ENCODE data around the gene AHDC1.

The AHDC1 gene

DNA sequence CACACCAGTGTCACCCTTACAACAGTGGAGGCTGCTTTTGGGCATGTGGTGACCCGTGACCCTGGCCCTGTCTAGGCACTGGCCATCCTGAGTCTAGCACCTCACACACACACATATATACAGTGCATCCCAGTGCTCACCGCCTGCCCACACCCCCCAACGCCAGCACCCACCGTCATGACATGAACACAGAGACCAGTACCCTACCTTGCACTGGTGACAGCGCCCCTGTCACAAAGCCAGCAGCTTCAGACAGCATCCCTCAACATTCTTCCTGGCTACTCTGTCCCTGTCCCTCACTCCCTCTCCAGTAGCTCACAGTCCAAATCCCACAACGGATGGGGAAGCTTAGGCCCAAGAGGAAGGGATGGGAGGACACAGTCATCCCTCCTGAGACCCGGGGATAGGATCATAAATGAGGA lies 27.1 kb downstream of the AHDC1 start:
- no peak for DNase-seq (ENCODE audit: low read depth, low spot score)

DNA sequence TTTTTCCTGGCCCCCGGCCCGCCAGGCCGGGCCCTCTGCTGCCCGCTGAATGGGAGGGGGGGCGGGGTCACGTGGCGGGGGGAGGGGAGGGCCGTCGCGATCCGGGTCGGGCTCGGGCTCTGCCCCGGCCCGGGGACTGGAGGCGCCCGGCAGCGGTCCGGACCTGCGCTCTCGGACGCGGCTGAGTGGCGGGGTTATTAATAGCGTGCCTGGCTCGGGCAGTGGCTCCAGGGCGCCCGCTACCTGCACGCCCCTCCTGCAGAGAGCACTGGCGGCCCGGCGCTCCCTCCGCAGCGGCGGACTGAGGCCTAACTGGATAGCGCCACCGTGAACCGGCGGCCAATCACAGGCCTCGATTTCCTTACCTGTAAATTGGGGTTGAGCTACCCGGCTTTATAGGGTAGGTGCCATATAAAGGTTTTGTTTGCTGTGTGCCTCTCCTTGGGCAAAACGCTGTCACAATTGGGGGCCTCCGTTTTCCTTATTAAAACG lies 28.1 kb downstream of the AHDC1 start:
- DNase-seq (ENCODE audit: low read depth, low spot score), result no peak

DNA sequence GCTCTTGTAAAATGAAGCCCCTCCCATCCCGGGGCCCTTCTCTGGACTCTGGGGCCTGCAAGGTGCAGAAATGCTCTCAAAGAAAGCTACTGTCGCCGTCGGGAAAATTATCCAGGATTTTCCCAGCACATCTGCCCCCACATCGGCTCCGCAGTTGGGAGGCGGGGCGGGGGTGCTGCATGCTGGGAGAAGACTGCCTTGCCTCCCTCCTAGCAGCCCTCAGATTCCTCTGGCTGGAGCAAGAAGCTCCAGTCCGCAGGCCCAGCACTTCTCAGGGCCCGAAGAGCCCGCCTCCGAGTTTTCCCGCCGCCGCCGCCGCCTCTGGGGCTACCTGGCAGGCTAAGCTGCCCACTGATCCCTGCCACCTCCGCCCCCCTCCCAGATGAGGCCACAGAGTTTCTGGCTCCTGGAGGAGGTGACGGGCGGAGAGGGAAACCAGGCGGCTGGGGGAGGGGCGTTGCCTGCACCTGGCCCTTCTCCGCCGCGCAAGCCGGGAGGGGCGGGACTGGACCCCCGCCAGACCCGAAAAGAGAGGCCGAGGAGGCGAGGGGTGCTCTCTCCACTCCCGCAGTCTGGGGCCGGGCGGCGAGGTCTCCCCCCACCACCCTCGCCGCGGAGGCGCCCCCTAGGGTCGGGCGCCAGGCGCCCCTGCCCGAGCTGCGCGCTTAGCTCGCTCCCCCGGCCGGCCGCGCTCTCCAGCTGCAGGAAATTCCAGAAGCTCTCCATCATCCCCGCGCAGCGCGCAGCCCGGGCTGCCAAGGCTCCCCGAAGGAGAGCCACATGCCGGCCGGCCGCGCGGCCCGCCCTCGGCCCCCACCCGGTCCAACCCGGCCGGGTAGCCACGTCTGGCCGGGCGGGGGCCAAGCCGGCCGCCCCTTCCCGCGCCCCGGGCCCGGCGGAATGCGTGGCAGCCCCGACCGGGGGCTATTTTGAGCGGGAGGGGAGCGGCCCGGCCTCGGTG lies 28.8 kb downstream of the AHDC1 start:
- DNase-seq (ENCODE audit: low read depth, low spot score), result no peak

DNA sequence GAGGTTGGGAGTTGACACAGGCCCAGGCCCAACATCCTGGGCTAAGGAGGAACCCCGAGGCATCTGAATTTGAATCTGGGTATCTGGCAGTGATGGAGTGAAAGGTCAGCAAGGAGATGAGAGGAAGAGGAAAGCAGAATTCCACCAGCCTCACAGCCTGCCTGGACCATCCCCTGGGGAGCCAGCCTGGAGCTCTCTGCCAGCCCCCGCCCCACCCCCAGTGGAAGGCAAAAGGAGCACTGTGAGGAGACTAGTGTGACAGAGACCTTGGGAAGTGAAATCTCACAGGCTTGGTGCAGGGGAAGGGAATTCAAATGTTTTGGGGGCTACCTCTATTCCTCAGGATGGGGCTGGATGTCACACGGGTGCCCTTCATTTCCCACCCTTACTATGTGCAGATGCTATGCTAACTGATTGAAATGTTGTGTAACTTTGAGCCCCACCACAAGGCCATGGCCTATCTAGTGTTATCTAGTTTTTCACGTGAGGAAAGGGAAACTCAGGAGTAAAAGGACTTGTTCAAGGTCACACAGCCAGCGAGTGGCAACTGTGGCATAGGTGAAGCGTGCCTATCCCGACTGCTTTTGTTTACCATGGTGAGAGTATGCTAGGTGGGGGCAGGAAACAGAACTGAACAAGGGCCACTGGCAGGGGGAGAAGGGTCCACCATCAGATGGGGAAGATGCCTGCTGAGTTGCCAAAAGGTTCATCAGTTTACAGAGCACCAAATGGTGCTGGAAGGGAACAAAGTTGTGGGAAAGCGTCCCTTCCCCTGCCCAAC lies 29.8 kb downstream of the AHDC1 start:
- DNase-seq (ENCODE audit: low read depth, low spot score), result no peak

DNA sequence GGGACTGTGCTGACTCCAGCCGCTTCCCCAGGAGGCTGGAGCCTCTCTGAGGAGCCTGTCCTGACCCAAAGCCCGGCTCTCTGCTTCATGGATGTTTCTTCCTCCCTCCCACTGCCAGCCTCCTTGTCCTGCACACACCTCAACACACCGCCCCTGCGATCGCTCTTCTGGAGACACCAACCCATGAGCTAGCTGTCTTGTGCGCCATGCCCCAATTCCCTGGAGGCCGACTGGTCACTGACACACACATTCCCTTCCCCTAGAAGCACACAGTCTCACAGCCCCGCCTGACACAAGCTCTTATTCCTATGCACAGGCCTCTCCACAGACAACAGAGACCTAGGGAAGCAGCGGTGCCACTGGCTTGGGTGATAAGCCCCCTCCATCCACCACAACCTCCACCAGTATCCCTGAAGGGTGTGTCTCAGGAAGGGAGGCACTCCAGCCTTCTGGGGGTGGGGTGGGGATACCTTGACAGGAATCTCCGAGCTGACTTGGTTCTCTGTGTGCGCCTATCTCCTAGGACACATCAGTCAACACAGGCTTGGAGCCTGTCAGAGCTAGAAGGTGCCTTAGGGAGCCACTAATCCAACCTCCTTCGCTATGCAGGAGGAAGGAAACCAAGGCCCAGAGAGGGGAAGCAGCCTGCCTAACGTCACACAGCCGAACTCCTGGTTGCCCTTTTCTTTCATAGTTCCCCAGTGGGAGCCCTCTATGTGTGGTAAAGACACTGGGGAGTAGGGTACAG lies 31.1 kb downstream of the AHDC1 start:
- no peak for DNase-seq (ENCODE audit: low read depth, low spot score)

DNA sequence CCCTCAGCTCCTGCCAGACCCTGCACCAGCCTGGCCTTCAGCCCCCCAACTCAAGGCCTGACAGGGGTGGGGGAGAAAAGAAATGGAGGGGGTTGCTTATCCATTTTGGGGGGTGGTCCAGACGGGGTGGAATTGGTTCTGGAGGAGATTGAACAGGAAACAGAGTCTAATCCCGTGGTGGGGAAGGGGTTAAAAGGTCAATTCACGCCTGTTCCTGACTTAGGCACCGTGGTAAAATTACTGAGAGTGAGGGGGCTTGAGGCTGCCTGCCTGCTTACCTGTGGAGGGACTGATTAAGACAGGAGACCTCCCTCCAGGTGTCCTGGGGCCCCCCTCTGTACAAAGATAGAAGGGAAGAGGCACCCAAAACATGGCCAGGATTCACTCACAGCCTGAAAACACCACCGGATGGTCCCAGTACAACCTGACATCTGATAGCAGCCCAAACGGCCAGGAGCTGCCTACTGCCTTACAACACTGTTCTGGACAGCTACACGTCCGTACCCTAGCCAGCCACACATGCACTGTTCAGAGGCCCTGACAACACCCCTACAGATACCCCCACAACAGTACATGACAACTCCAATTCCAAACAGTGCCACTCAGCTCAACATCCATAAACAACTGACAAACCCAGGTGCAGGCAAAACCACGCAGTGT lies 31.8 kb downstream of the AHDC1 start:
- DNase-seq (ENCODE audit: low read depth, low spot score), result no peak

DNA sequence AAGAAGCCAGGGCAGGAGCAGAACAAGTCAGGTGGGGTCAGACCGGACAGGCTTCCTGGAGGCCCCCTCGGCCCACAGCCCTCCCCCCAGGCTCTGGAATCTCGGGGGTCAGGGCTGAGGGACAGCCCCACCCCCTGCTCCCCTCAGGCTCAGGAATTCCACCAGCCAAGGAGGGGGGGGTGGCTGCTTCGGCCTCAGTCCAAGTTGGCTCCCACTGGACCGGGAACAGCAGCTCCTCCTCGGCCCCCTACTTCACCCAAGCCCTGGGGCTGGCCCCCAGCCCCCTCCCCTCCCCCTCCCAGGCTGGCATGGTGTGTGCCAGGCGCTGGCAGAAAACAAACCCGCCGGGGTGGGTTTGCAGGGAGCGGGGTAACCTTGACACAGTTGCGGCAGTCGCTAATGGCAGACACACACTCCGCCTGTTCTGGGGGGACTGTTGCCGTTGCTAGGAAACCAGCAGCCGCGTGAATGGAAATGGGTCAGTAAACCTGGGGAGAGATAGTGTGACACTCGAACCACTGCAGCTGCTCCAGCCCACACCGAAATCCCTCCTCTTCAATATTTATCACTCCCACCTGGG lies 32.4 kb downstream of the AHDC1 start:
- no peak for DNase-seq (ENCODE audit: low read depth, low spot score)

DNA sequence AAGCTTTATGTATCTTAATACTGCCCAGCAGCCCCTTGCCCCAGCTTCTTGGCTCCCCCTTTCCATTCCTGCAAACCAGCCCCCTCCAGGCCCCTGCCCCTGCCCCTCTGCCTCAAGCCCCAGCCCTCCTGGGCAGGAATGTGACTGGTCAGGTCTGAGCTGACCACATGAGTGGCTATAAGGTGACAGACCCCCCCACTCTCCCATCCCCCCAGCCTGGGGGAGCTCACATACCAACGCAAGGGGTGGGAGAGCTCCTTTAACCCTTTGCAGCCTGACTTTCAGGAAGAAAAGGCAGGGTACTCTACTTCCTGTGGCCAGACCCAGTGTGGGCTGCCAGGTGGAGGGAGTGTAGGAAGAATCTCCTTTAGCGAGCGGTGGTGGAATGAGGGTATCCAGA lies 33.2 kb downstream of the AHDC1 start:
- no peak for DNase-seq (ENCODE audit: low read depth, low spot score)

DNA sequence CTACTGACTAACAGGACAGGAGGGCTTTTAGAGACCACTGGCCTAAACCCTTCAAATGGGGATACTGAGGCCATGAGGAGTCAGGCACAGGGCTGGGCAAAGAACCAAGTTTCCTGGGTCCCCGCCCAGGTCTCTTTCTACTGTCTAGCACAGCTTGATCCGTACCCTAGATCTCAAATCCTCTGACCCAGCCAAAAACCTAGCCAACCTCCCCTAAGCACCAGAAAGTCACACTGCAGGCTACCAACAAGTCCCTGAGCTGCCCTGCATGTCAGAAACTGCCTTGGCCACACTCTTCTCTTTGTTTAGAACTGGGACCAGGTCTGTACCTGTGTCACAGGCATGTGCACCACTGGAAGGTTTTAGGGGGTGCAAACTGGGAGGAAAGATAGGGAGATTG lies 33.6 kb downstream of the AHDC1 start:
- no peak for DNase-seq (ENCODE audit: low read depth, low spot score)

DNA sequence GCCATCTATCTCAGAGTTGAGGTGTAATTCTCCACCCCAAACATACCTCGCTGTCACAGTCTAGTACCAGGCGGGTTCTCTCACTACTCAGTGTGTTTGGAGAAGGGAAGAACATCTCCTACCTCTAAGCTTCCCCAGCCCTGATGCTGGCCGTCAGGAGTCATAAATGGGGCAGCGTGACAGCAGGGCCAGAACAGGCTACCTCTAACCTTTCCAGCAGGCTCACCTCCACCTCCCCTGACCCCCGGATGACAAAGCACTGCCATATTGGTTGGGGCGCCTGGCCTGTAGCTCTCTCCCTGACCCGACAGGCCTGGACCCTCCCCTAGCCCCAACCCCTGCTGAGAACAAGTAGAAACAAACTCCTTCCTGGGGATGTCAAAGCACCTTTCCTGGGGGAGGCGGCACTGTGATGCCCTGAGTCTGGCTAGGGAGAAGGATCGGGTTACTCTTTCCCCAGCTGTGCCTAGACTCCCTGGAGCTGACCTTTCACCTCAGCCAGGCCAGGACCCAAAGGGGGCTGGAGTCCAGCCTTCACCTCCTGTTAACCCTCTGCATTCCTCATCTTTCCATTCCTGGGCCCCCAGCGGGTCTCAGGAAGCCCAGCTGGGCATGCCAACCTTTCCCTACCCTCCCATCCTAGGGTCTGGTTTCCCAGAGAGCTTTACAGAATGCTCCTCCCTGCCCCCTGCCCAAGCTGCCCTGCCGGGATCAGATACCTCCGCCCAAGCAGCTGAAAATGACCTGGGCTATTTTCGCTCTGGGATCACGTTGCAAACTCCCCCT lies 34.2 kb downstream of the AHDC1 start:
- no peak for DNase-seq (ENCODE audit: low read depth, low spot score)

DNA sequence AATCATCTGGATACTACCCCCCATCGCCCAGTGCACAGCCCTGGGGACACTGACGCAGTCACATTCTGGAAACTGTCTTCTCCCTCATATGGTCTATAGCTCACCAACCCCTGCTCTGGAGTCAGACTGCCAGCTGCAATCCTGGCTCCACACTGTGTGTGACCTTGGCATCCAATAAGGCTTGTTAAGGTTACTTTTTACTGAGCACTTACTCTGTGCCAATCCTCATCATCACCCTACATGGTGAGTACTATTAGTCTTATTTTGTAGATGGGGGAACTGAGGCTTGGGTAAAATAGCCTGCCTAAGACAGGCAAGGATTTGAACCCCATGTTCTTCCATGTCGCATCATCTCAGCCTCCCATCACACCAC lies 34.9 kb downstream of the AHDC1 start:
- DNase-seq (ENCODE audit: low read depth, low spot score), result no peak

DNA sequence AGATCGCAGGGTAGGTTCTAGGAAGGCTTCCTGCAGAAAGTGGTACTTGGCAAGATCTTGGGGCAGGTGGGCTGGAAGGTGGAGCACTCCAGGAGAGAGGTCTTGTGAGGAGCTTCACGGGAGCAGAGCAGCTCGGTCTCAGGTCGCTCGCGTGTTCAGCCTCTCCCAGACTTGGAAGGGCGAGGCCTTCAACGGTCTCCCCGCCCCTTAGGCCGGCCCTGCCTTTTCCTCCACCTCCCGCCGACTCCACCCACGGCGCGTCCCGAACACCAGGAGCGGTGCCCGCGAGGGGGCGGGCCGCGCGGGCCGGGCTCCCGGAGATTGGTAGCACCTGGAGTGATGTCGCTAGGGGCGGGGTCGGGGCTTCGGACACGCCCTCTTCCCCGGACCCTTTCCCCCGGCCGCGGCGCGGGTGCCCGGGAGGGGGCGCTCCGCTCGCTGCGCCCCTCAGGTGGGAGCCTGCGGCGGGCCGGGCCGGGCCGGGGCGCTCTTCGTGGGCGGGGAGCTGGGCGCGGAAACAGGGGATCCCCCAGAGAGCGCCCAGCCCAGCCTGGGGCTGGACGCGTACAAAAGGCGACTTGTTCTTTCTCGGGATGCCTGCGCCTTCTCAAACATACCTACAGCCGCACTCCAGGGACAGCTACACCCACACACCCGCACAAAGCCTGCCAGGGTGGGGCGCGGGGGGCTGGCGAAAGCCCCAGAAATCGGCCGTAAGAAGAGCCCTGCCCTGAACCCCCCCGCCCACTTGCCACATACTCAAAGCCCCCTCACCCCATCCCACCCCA lies 35.5 kb downstream of the AHDC1 start:
- no peak for DNase-seq (ENCODE audit: low read depth, low spot score)

DNA sequence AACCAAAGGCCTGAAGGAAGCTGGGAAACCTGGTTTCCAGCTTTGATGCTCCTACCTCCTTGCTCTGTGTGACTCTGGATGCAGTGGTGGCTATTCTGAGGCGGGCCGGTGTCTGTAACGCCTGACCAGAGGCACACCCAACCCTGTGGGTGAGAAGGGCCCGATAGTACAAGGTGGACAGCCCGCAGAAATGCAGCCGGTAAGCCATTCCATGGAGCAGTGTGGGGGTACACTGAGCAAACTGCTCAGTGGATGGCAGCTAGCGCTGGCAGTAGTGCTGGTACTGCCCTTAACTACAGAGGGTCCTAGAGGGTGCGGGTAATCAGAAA lies 36.0 kb downstream of the AHDC1 start:
- DNase-seq (ENCODE audit: low read depth, low spot score), result no peak

DNA sequence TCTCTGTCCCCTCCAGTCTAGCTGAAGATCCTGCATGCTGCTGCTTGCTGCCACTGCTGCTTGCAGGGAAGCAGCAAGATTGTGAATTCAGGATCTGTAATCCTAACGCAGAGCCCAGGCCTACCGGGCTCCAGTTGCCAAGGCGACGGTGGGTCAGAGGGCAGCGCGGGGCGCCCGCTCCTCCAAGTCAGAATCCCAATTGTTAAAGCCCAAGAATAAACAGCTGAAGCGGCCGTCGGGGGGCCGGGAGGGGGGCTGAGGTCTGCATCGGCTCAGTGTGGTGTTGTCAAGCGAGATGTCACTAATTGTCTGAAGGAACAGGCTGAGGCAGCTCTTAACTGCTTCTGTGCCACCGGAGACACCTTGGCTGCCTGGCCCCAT lies 36.8 kb downstream of the AHDC1 start:
- DNase-seq (ENCODE audit: low read depth, low spot score), result no peak

DNA sequence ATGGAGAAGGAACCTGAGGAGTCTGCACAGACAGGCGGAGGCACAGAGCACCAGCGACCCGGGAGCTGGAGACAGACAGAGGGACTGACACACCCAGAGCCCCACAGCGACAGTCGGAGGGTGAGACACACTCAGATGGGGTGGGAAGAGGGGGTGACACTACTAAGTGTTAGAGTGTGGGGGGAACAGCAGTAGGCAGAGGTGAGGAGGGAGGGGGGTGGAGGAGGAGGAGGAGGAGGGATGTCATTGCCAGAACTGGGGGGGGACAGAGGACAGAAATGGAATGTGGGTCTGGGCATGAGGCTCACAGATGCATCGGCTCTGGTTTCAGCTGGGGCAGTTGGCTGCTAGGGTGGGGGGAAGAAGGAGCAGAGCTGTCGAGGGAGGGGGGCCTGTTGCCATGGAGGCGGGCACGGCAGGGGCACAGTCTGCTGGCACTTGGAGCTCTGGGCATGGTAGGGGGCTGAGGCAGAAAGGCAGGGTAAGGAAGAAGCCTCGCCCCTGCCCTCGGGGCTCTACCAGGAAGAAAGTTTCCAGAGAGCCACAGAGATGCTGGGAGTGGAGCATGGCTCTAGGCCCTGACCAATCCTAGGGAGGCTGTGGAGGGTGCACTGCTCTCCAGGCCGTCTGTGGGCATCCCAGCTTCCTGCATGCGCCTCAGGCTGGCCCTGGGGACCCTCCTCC lies 37.3 kb downstream of the AHDC1 start:
- no peak for DNase-seq (ENCODE audit: low read depth, low spot score)

DNA sequence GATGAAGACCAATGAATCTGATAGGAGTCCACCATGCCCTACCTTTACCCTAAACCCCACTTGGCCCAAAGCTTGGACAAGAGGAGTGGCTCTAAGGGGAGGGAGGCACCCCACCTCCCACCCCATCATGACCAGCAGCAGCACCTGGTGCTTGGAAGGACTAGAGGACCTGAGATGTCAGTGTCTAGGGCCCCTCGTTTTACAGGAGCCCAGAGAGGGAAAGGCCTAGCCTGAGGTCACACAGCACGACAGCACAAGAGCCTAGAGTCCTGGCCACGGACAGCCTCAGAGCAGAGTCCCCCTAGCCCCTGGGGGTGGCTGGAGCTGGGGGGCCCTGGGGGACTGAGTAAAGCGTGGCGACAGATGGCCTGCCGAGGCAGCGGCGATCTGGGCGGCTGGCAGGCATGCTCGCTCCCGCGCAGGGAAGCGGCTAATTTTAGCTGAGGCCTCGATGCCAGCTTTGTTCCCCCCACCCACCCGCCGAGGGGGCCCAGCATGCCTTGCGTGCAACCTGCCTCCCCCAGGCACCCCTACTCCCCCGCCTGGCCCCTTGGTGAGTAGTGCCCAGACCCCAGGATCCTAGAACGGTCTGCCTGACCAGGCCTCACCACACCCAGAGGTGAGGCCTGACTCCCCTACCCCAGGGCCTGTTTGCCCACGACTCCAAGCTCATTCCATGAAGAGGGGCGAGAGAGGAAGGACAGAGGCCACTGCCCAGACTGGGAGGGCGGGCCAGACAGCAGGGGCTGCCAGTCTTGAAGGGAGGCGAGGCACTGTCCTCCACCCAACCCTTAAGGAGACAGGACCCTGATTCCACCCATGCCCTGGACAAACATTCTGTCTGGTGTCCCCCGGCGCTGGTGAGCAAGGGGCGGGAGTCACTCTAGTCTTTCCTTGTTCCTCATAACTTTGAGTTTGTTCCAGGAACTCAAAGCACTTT lies 39.0 kb downstream of the AHDC1 start:
- DNase-seq (ENCODE audit: low read depth, low spot score), result no peak

DNA sequence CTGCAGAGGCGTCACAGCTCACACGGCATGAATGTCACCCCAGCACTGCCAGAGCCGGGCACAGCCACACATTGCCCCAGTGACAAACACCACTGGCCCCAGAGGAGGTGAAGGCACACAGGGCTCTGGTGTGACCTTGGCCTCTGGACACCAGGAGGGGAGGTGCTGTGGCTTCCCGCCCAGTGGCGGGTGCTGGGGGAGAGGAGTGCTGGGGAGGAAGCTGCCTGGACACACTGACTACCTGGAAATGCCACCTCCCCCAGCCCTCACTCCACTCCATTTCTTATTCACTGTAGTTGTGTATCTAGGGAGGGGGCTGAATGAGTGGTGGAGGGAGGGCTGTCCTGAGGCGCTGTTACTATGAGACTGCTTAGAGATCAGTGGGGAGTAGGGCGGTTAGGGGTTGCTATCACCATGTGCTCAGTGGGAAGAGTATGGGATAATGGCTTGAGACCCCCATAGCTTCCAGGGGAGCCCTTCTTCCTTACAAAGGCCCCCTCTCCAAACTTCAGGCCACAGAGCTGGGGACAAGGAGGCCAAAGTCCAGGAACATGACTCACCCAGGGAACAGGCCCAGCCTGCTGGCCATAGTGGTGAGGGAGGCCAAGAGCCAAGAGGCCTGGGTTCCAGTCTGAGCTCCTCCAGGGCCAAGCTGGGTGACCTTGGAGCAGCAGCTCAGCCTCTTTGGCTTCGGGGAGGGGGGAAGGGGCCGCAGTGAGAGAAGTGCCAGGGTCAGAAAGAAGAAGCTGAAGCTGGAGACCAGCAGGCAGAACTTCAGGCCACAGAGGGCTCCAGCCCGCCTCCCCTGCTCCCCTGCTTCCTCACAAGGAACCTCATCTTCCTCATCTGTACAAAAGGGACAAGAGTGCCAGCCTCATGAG lies 40.1 kb downstream of the AHDC1 start:
- no peak for DNase-seq (ENCODE audit: low read depth, low spot score)
